Stomach (tissue), 9 donors: ENCODE measurements around the gene MYO10. TPM values are rescaled to one million over a fixed set of nuclear protein-coding genes. Genes with fewer than 3 reads are reported as not detected.
A peak's percentile ranks its signal among the peaks of the same experiment; 100 is the strongest.

Source experiments
- DNase-seq, 2 donors: peaks; one replicate each; pipeline versions ENCODE4 v3.0.0 to v3.0.0-alpha.2; 2013 to 2019
- H3K27ac ChIP-seq, 5 donors: fragments of 200-600 bp in 4 of 5; sonication (generic) in 4 of 5; one replicate each; pipeline ENCODE4 v1.5.1; 2013 to 2019; ENCODE audit warnings: mild to moderate bottlenecking in 1 of 5, moderate library complexity in 1 of 5
- H3K27me3 ChIP-seq, 3 donors: fragments of 200-600 bp; sonication (generic); one replicate each; pipeline ENCODE4 v1.5.1; 2017 to 2019; ENCODE audit warnings: mixed run types in 1 of 3
- H3K36me3 ChIP-seq, 4 donors: fragments of 200-600 bp; sonication (generic); 1 replicate in 3 of 4; 2 replicates in 1 of 4; pipeline ENCODE4 v1.5.1; 2016 to 2019
- H3K4me1 ChIP-seq, 4 donors: fragments of 200-600 bp; sonication (generic); one replicate each; pipeline ENCODE4 v1.5.1; 2016 to 2019
- H3K4me3 ChIP-seq, 4 donors: fragments of 200-600 bp; sonication (generic) in 3 of 4; one replicate each; pipeline ENCODE4 v1.5.1; 2016 to 2019; ENCODE audit warnings: mild to moderate bottlenecking in 1 of 4
- H3K9me3 ChIP-seq, 4 donors: fragments of 200-600 bp; sonication (generic); one replicate each; pipeline ENCODE4 v1.5.1; 2016 to 2019
- CTCF ChIP-seq, 7 experiments: fragments of 450-650 bp in 4 of 7; fragments of 200-600 bp in 3 of 7; sonication (generic) in 3 of 7; IDR thresholded peaks; one replicate each; pipeline ENCODE4 v1.5.1; 2016 to 2019; ENCODE audit warnings: antibody characterized with exemption in 7 of 7, control low read depth in 2 of 7, mild to moderate bottlenecking in 1 of 7
- EP300 ChIP-seq: sonication (generic); formaldehyde crosslinking; IDR thresholded peaks from one replicate; pipeline ENCODE4 v1.6.1; 2017; ENCODE audit warnings: antibody characterized with exemption
- POLR2A ChIP-seq, 4 donors: fragments of 450-650 bp; IDR thresholded peaks; one replicate each; pipeline ENCODE4 v1.6.1; 2016; ENCODE audit warnings: antibody characterized with exemption in 4 of 4, control low read depth in 2 of 4, mild to moderate bottlenecking in 1 of 4, moderate library complexity in 1 of 4
- POLR2AphosphoS5 ChIP-seq, 3 donors: sonication (generic); formaldehyde crosslinking; IDR thresholded peaks; one replicate each; pipeline ENCODE4 v1.6.1; 2016; ENCODE audit warnings: antibody characterized with exemption in 3 of 3
- WGBS, 5 donors: extraction: QIAGEN DNeasy Blood & Tissue Kit in 3 of 5; methylation state at CpG; one replicate each; pipeline versions ENCODE4 v1.1.5 to v1.1.7; 2013 to 2018; 5-methylcytosine and 5-hydroxymethylcytosine counted together
- intact Hi-C: fragments of 100-400 bp; cut with DNase I; formaldehyde crosslinking; loops from one replicate; pipeline ENCODE4 v1.15.1; 2023; ENCODE audit warnings: low total_unique reads
- polyA plus RNA-seq, 3 donors: library from polyadenylated mRNA; stranded (reverse); fragments of 200-250 nt; gene quantifications; one replicate each; pipeline ENCODE4 v1.2.3, GENCODE V29; 2013
- total RNA-seq, 5 donors: library from RNA; depleted of rRNA; stranded (reverse); fragments of >200 nt; gene quantifications; one replicate each; pipeline versions ENCODE4 v1.1.0 to v1.2.3, GENCODE V29; 2014 to 2016
- donor health status: healthy with polysubstance abuse.
- donor health status: Bipolar disorder and iron deficiency.
- donor health status: healthy.

Gene MYO10
- total and polyA plus RNA-seq, 8 donors, result 6.8 to 233 (median 76.5) TPM

GRCh38 chr5:16794269-16794913, 141.7 kb downstream of the MYO10 start:
- no peak for TF ChIP-seq EP300
- no peak for TF ChIP-seq POLR2AphosphoS5 (IDR thresholded peaks at IDR 0.05)
- no peak for TF ChIP-seq CTCF (IDR thresholded peaks at IDR 0.05)
- TF ChIP-seq POLR2A (IDR thresholded peaks at IDR 0.05), result no peak
- Histone ChIP-seq H3K36me3 (peaks cover 0 to 12% (median 6%) of the 10 kb centered on the region in 4 donors), H3K27ac (no peak overlapping the region), H3K4me1 (peaks cover 7 to 28% (median 14%) of the 10 kb centered on the region in 4 donors), H3K4me3 (no peak overlapping the region), H3K27me3 (no peaks in the 10 kb centered on the region), H3K9me3 (no peaks in the 10 kb centered on the region)
- intact Hi-C loops, result loop anchor here (5.0 kb wide), 1 partner anchor 393 kb away; no protein-coding TSS in a partner anchor
- WGBS, 5 donors, result 91 to 94% (median 93%) methylated on average over 19 to 23 of the region's 23 CpGs
- DNase-seq, result no peak

DNA sequence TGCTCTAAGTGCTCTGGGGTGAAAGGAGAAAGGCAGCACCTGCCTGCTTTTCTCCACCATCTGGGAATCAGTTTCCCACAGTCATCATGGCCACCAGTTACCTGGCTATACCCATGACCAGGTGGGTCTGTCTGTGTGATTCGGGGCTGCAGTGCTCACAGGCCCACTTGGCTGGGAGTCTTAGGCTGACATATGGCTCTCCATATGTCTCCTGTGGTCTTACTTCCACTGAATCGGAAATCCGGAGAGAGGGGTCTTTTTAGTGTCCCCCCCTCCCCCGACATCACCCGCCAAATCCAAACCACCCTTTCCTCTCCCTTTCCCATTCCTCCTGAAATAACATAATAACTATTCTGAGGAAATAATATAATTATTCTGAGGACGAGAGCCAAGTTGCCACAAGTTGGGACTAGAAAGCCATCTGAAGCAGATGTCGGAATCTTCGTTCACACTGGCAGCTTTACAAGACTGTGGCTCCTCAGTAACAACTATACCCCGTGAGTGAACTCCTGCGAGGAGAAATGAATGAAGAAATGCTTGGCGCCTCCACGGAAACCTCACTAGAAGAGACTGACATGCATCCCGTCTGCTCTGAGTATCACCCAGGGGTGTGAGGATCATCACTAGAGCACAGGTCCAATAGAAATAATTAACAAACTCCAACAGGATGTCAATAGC, 143.4 kb downstream of the MYO10 start:
- Histone ChIP-seq H3K27me3 (no peaks in the 10 kb centered on the region), H3K4me3 (no peak overlapping the region), H3K4me1 (peaks cover 7 to 34% (median 17%) of the 10 kb centered on the region in 4 donors), H3K27ac (no peak overlapping the region), H3K36me3 (peaks cover 0 to 12% (median 6%) of the 10 kb centered on the region in 4 donors), H3K9me3 (no peaks in the 10 kb centered on the region)
- TF ChIP-seq EP300, result no peak
- TF ChIP-seq CTCF (IDR thresholded peaks at IDR 0.05), result no peak
- TF ChIP-seq POLR2AphosphoS5 (IDR thresholded peaks at IDR 0.05), result no peak
- TF ChIP-seq POLR2A (IDR thresholded peaks at IDR 0.05), result no peak
- no peak for DNase-seq
- intact Hi-C loops, result loop anchor here (5.0 kb wide), 1 partner anchor 395 kb away; no protein-coding TSS in a partner anchor
- WGBS, 5 donors, result 82 to 87% (median 83%) methylated on average over 13 of the region's 13 CpGs

DNA sequence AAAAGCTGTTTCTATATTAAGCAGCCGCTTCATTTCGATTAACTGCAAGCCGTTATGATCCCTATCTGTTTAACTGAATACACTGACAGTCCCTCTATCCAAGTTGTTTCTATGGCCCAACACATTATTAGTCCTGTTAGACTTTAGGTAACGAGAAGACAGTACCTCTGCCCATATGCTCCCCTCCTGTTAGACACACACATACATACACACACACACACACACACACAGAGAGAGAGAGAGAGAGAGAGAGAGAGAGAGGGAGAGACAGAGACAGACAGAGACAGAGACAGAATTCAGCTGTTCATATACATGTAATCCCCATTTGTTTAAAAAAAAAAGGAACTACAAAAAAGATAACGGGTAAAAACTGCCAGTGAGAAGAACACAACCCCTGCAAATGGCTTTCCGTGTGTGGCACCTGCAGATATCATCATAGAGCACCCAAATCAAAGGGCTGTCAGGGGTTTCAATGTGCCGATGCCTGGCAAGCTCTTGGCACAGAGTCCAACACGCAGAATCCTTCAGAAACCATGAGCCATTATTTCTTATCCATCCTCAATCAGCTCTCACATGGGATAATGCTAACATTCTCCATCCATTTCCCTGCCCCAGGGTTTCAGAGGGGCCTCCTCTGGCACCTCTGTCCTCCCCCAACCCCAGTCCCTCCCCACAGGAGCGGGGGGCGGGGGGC, 144.0 kb downstream of the MYO10 start:
- H3K27me3 ChIP-seq, result no peaks in the 10 kb centered on the region
- WGBS, 5 donors, result 50 to 73% (median 62%) methylated on average over 10 of the region's 10 CpGs
- no peak overlapping the region for H3K27ac ChIP-seq
- H3K4me3 ChIP-seq, result no peak overlapping the region
- H3K4me1 ChIP-seq, result peaks cover 11 to 40% (median 17%) of the 10 kb centered on the region in 4 donors
- intact Hi-C loops, result loop anchor here (5.0 kb wide), 1 partner anchor 395 kb away; no protein-coding TSS in a partner anchor
- peaks cover 0 to 12% (median 6%) of the 10 kb centered on the region in 4 donors for H3K36me3 ChIP-seq
- no peak for DNase-seq
- no peaks in the 10 kb centered on the region for H3K9me3 ChIP-seq
- TF ChIP-seq POLR2AphosphoS5 (IDR thresholded peaks at IDR 0.05) (no peak), EP300 (no peak), CTCF (IDR thresholded peaks at IDR 0.05) (no peak), POLR2A (IDR thresholded peaks at IDR 0.05) (no peak)

GRCh38 chr5:16791036-16791705, 144.9 kb downstream of the MYO10 start:
- peak in 1 of 2 donors; percentile 83 for DNase-seq
- intact Hi-C loops, result loop anchor here (5.0 kb wide), 1 partner anchor 396 kb away; no protein-coding TSS in a partner anchor
- peaks cover 7 to 44% (median 18%) of the 10 kb centered on the region in 4 donors for H3K4me1 ChIP-seq
- H3K4me3 ChIP-seq, result no peak overlapping the region
- H3K9me3 ChIP-seq, result no peaks in the 10 kb centered on the region
- 27 to 35% (median 34%) methylated on average over 6 of the region's 6 CpGs for WGBS, 5 donors
- H3K27ac ChIP-seq, result no peak overlapping the region
- peaks cover 0 to 12% (median 6%) of the 10 kb centered on the region in 4 donors for H3K36me3 ChIP-seq
- TF ChIP-seq EP300 (no peak), POLR2A (IDR thresholded peaks at IDR 0.05) (no peak), CTCF (IDR thresholded peaks at IDR 0.05) (peak in 5 of 7 experiments; percentile 15 to 75 (median 68)), POLR2AphosphoS5 (IDR thresholded peaks at IDR 0.05) (no peak)
- no peaks in the 10 kb centered on the region for H3K27me3 ChIP-seq
